Naive thymus-derived CD4-positive, alpha-beta T cell (primary cell): ENCODE measurements around the gene CSNK1A1. TPM values are rescaled to one million over a fixed set of nuclear protein-coding genes. Genes with fewer than 3 reads are reported as not detected.

Experiments
- ATAC-seq: fragments of 150-1000 bp; cut with Tn5 transposase; 2 replicates; pipeline ENCODE4 v1.10.0; 2021; ENCODE audit warnings: mild to moderate bottlenecking, moderate library complexity
- CTCF ChIA-PET: fragments of 350-600 bp; sonication (Branson Sonifier 250); formaldehyde crosslinking; loops from one replicate; lab custom pipeline; 2021; ENCODE audit warnings: antibody characterized with exemption; lab: Charles Lee
- POLR2A ChIA-PET: fragments of 350-600 bp; sonication (Branson Sonifier 250); formaldehyde crosslinking; loops from one replicate; lab custom pipeline; 2021; ENCODE audit warnings: antibody characterized with exemption, inconsistent platforms; lab: Charles Lee
- DNase-seq, 9 donors: peaks; one replicate each; pipeline versions ENCODE4 v3.0.0 to v3.0.0-alpha.2; 2020 to 2022; ENCODE audit warnings: mixed read lengths in 1 of 9
- H3K27ac ChIP-seq: one replicate; pipeline ENCODE4 v1.7.0; 2013; ENCODE audit warnings: mild to moderate bottlenecking, low read depth, low read length, moderate library complexity
- H3K27me3 ChIP-seq, 2 donors: one replicate each; pipeline ENCODE4 v1.7.0; 2013; ENCODE audit warnings: low read length in 2 of 2, mild to moderate bottlenecking in 2 of 2, moderate library complexity in 2 of 2; ENCODE audit not compliant: control insufficient read depth in 2 of 2, insufficient read depth in 2 of 2
- H3K36me3 ChIP-seq, 3 experiments: 1 replicate in 2 of 3; 2 replicates in 1 of 3; pipeline ENCODE4 v1.7.0; 2013; ENCODE audit warnings: low read length in 3 of 3, mild to moderate bottlenecking in 3 of 3, moderate library complexity in 1 of 3; ENCODE audit not compliant: insufficient read depth in 3 of 3, control insufficient read depth in 2 of 3
- H3K4me1 ChIP-seq, 2 donors: one replicate each; pipeline ENCODE4 v1.7.0; 2013; ENCODE audit warnings: low read length in 2 of 2, mild to moderate bottlenecking in 2 of 2, moderate library complexity in 1 of 2; ENCODE audit not compliant: control insufficient read depth in 2 of 2, insufficient read depth in 2 of 2
- H3K4me3 ChIP-seq: 2 replicates; pipeline ENCODE4 v1.7.0; 2013; ENCODE audit warnings: mild to moderate bottlenecking, low read length
- H3K9me3 ChIP-seq, 3 experiments: 1 replicate in 2 of 3; 2 replicates in 1 of 3; pipeline ENCODE4 v1.7.0; 2013; ENCODE audit warnings: low read length in 3 of 3; ENCODE audit not compliant: control insufficient read depth in 2 of 3
- H3K27ac Mint-ChIP-seq, 9 donors: one replicate each; pipeline ENCODE4 v1.8.0; 2020 to 2022; ENCODE audit warnings: mixed read lengths in 9 of 9, mild to moderate bottlenecking in 8 of 9, moderate library complexity in 5 of 9, inconsistent platforms in 2 of 9
- H3K27me3 Mint-ChIP-seq, 5 donors: one replicate each; pipeline ENCODE4 v1.8.0; 2021 to 2022; ENCODE audit warnings: mixed read lengths in 5 of 5, mild to moderate bottlenecking in 1 of 5
- H3K36me3 Mint-ChIP-seq, 5 donors: one replicate each; pipeline ENCODE4 v1.8.0; 2020 to 2022; ENCODE audit warnings: mixed read lengths in 5 of 5, mild to moderate bottlenecking in 3 of 5, inconsistent platforms in 1 of 5
- H3K4me1 Mint-ChIP-seq, 7 donors: one replicate each; pipeline ENCODE4 v1.8.0; 2020 to 2022; ENCODE audit warnings: mixed read lengths in 7 of 7, mild to moderate bottlenecking in 3 of 7, inconsistent platforms in 1 of 7
- H3K4me3 Mint-ChIP-seq, 10 donors: one replicate each; pipeline ENCODE4 v1.8.0; 2020 to 2022; ENCODE audit warnings: mild to moderate bottlenecking in 10 of 10, mixed read lengths in 10 of 10, moderate library complexity in 6 of 10, inconsistent platforms in 2 of 10
- H3K9me3 Mint-ChIP-seq, 11 donors: one replicate each; pipeline ENCODE4 v1.8.0; 2020 to 2022; ENCODE audit warnings: mixed read lengths in 11 of 11, mild to moderate bottlenecking in 4 of 11, inconsistent platforms in 1 of 11, moderate library complexity in 1 of 11
- intact Hi-C, 2 donors: fragments of 100-400 bp; cut with micrococcal nuclease; formaldehyde crosslinking; loops; one replicate each; pipeline ENCODE4 v1.15.1; 2023
- polyA plus RNA-seq, 2 donors: library from polyadenylated mRNA; unstranded; fragments of 300-500 nt; fragmentation: Illumina TruSeq; gene quantifications; one replicate each; pipeline ENCODE4 v1.2.3, GENCODE V29; 2021
- total RNA-seq, 6 experiments: library from RNA in 5 of 6; stranded (reverse) in 5 of 6; gene quantifications; 1 replicate in 5 of 6; 2 replicates in 1 of 6; pipeline ENCODE4 v1.2.3 and lab custom pipeline; 2021 to 2026

Gene CSNK1A1
- total and polyA plus RNA-seq, 7 experiments from 2014 or later = 146 to 217 (median 178) TPM

GRCh38 chr5:149545327-149545726 is 5.9 kb downstream of the CSNK1A1 start:
- Mint-ChIP-seq H3K4me3 (peak overlapping the region in 7 of 10 donors; percentile 12 to 97 (median 48)), H3K27ac (peak overlapping the region in 3 of 9 donors; percentile 36 to 69 (median 50)), H3K36me3 (peaks cover 6 to 53% (median 40%) of the 10 kb centered on the region in 5 donors), H3K27me3 (no peaks in the 10 kb centered on the region), H3K9me3 (no peaks in the 10 kb centered on the region), H3K4me1 (peaks cover 36 to 81% (median 70%) of the 10 kb centered on the region in 7 donors)
- no peak overlapping the region for H3K4me3 ChIP-seq
- H3K36me3 ChIP-seq = peaks cover 0 to 15% (median 15%) of the 10 kb centered on the region in 3 experiments
- ATAC-seq (no peak), DNase-seq (no peak)
- H3K9me3 ChIP-seq = no peaks in the 10 kb centered on the region
- H3K27me3 ChIP-seq = no peaks in the 10 kb centered on the region
- POLR2A ChIA-PET = no interaction called here
- CTCF ChIA-PET = interaction anchor here (0.6 kb wide), 1 partner anchor 446 kb away, joined by 3 read pairs; no protein-coding TSS in a partner anchor
- H3K4me1 ChIP-seq = peaks cover 42 to 51% of the 10 kb centered on the region in 2 donors
- no peak overlapping the region for H3K27ac ChIP-seq
- intact Hi-C loops = loop anchor here (10.0 kb wide), 1 partner anchor 51 kb away; no protein-coding TSS in a partner anchor

GRCh38 chr5:149544028-149544420 is 7.2 kb downstream of the CSNK1A1 start:
- peak overlapping the region in 2 of 9 donors; percentile 15 to 28 for H3K27ac Mint-ChIP-seq
- intact Hi-C loops = loop anchor here (1.0 to 10.0 kb wide), 2 partner anchors 8 to 49 kb away; no protein-coding TSS in a partner anchor
- H3K4me1 Mint-ChIP-seq = peaks cover 40 to 90% (median 78%) of the 10 kb centered on the region in 7 donors

GRCh38 chr5:149543361-149544027 is 7.7 kb downstream of the CSNK1A1 start:
- intact Hi-C loops = loop anchor here (1.0 to 10.0 kb wide), 2 partner anchors 7 to 49 kb away; no protein-coding TSS in a partner anchor
- no peaks in the 10 kb centered on the region for H3K27me3 Mint-ChIP-seq
- Histone ChIP-seq H3K36me3 (peaks cover 0 to 15% (median 11%) of the 10 kb centered on the region in 3 experiments), H3K4me1 (peaks cover 40 to 47% of the 10 kb centered on the region in 2 donors), H3K4me3 (no peak overlapping the region), H3K27me3 (no peaks in the 10 kb centered on the region), H3K27ac (no peak overlapping the region), H3K9me3 (no peaks in the 10 kb centered on the region)
- CTCF ChIA-PET = no interaction called here
- POLR2A ChIA-PET = interaction anchor here (2.3 kb wide), 1 partner anchor 25 kb away, joined by 5 read pairs; no protein-coding TSS in a partner anchor
- H3K36me3 Mint-ChIP-seq = peaks cover 0 to 44% (median 28%) of the 10 kb centered on the region in 5 donors
- H3K4me3 Mint-ChIP-seq = peak overlapping the region in 8 of 10 donors; percentile 19 to 97 (median 46)
- H3K27ac Mint-ChIP-seq = peak overlapping the region in 7 of 9 donors; percentile 5 to 67 (median 14)
- ATAC-seq = no peak
- H3K9me3 Mint-ChIP-seq = no peaks in the 10 kb centered on the region
- DNase-seq = no peak
- peaks cover 38 to 86% (median 75%) of the 10 kb centered on the region in 7 donors for H3K4me1 Mint-ChIP-seq

More at GRCh38 chr5:149544028-149544420, 7.2 kb downstream of the CSNK1A1 start:
- Mint-ChIP-seq H3K4me3 (peak overlapping the region in 7 of 10 donors; percentile 6 to 97 (median 32)), H3K36me3 (peaks cover 2 to 44% (median 31%) of the 10 kb centered on the region in 5 donors), H3K9me3 (no peaks in the 10 kb centered on the region), H3K27me3 (no peaks in the 10 kb centered on the region)
- Histone ChIP-seq H3K4me1 (peaks cover 46 to 50% of the 10 kb centered on the region in 2 donors), H3K9me3 (no peaks in the 10 kb centered on the region), H3K27ac (no peak overlapping the region), H3K27me3 (no peaks in the 10 kb centered on the region), H3K36me3 (peaks cover 0 to 15% (median 11%) of the 10 kb centered on the region in 3 experiments), H3K4me3 (no peak overlapping the region)
- POLR2A ChIA-PET = interaction anchor here (2.3 kb wide), 1 partner anchor 25 kb away, joined by 5 read pairs; no protein-coding TSS in a partner anchor
- CTCF ChIA-PET = interaction anchor here (0.8 kb wide), 1 partner anchor 110 kb away, joined by 3 read pairs; no protein-coding TSS in a partner anchor
- DNase-seq (no peak), ATAC-seq (peak; percentile 71)

- POLR2A ChIA-PET = interaction anchor here (2.9 kb wide), 1 partner anchor 9 kb away, joined by 12 read pairs; the partner anchor contains the start of gene CSNK1A1
- Histone ChIP-seq H3K27me3 (no peaks in the 10 kb centered on the region), H3K4me3 (no peak overlapping the region), H3K4me1 (peaks cover 31 to 34% of the 10 kb centered on the region in 2 donors), H3K9me3 (no peaks in the 10 kb centered on the region), H3K36me3 (peaks cover 0 to 16% (median 11%) of the 10 kb centered on the region in 3 experiments), H3K27ac (no peak overlapping the region)
- Mint-ChIP-seq H3K9me3 (no peaks in the 10 kb centered on the region), H3K27me3 (no peaks in the 10 kb centered on the region), H3K4me3 (peak overlapping the region in 8 of 10 donors; percentile 16 to 69 (median 60)), H3K4me1 (peaks cover 33 to 87% (median 71%) of the 10 kb centered on the region in 7 donors), H3K36me3 (peaks cover 0 to 44% (median 29%) of the 10 kb centered on the region in 5 donors), H3K27ac (peak overlapping the region in 5 of 9 donors; percentile 25 to 60 (median 48))
- CTCF ChIA-PET = interaction anchor here (1.3 kb wide), 1 partner anchor 170 kb away, joined by 5 read pairs; no protein-coding TSS in a partner anchor
- ATAC-seq (no peak), DNase-seq (no peak)
- intact Hi-C loops = loop anchor here (10.0 kb wide), 1 partner anchor 47 kb away; no protein-coding TSS in a partner anchor
These were observed 9.3 kb downstream of the CSNK1A1 start for GRCh38 chr5:149541893-149542292.

- H3K4me1 ChIP-seq = peaks cover 37 to 43% of the 10 kb centered on the region in 2 donors
- intact Hi-C loops = loop anchor here (10.0 kb wide), 1 partner anchor 45 kb away; no protein-coding TSS in a partner anchor
- no peaks in the 10 kb centered on the region for H3K27me3 ChIP-seq
- H3K4me3 ChIP-seq = no peak overlapping the region
- POLR2A ChIA-PET = interaction anchor here (0.6 to 2.9 kb wide), 3 partner anchors 9 to 12 kb away, joined by 3 to 12 read pairs (median 3); partner anchors contain the start of gene CSNK1A1
- CTCF ChIA-PET = interaction anchor here (1.0 kb wide), 1 partner anchor 23 kb away, joined by 3 read pairs; no protein-coding TSS in a partner anchor
- Mint-ChIP-seq H3K36me3 (peaks cover 4 to 37% (median 26%) of the 10 kb centered on the region in 5 donors), H3K27ac (peak overlapping the region in 6 of 9 donors; percentile 4 to 74 (median 24)), H3K9me3 (no peaks in the 10 kb centered on the region), H3K4me1 (peaks cover 38 to 85% (median 70%) of the 10 kb centered on the region in 7 donors), H3K27me3 (no peaks in the 10 kb centered on the region), H3K4me3 (peak overlapping the region in 9 of 10 donors; percentile 26 to 80 (median 48))
- H3K27ac ChIP-seq = no peak overlapping the region
- DNase-seq (no peak), ATAC-seq (no peak)
- H3K36me3 ChIP-seq = peaks cover 0 to 11% (median 7%) of the 10 kb centered on the region in 3 experiments
- H3K9me3 ChIP-seq = no peaks in the 10 kb centered on the region
These were observed 11.2 kb downstream of the CSNK1A1 start for GRCh38 chr5:149540089-149540488.

GRCh38 chr5:149537374-149537975 is 13.8 kb downstream of the CSNK1A1 start:
- peaks cover 48 to 87% (median 76%) of the 10 kb centered on the region in 7 donors for H3K4me1 Mint-ChIP-seq
- POLR2A ChIA-PET = interaction anchor here (0.8 to 3.5 kb wide), 2 partner anchors 12 to 23 kb away, joined by 3 to 9 read pairs; no protein-coding TSS in a partner anchor
- Histone ChIP-seq H3K9me3 (no peaks in the 10 kb centered on the region), H3K27ac (no peak overlapping the region), H3K36me3 (peaks cover 0 to 5% (median 0%) of the 10 kb centered on the region in 3 experiments), H3K4me3 (no peak overlapping the region), H3K27me3 (no peaks in the 10 kb centered on the region), H3K4me1 (peaks cover 22 to 48% of the 10 kb centered on the region in 2 donors)
- no peaks in the 10 kb centered on the region for H3K9me3 Mint-ChIP-seq
- intact Hi-C loops = no loop called here
- H3K4me3 Mint-ChIP-seq = peak overlapping the region in 8 of 10 donors; percentile 20 to 58 (median 46)
- H3K36me3 Mint-ChIP-seq = peaks cover 10 to 44% (median 30%) of the 10 kb centered on the region in 5 donors
- H3K27me3 Mint-ChIP-seq = no peaks in the 10 kb centered on the region
- DNase-seq (no peak), ATAC-seq (no peak)
- CTCF ChIA-PET = no interaction called here
- peak overlapping the region in 6 of 9 donors; percentile 9 to 55 (median 42) for H3K27ac Mint-ChIP-seq
